HG03457 (cell line): ENCODE measurements around the gene GHR.
"Not testable (repeated sequence)": the region's sequence is repeated elsewhere in the genome, so short reads cannot be mapped to it uniquely, and the experiment has no call there.

Experiments
- ATAC-seq: cut with Tn5 transposase; IDR thresholded peaks from one replicate; pipeline ENCODE4 v1.9.1; 2021; ENCODE audit warnings: moderate number of reproducible peaks; ENCODE audit not compliant: unreplicated experiment

GHR gene

DNA sequence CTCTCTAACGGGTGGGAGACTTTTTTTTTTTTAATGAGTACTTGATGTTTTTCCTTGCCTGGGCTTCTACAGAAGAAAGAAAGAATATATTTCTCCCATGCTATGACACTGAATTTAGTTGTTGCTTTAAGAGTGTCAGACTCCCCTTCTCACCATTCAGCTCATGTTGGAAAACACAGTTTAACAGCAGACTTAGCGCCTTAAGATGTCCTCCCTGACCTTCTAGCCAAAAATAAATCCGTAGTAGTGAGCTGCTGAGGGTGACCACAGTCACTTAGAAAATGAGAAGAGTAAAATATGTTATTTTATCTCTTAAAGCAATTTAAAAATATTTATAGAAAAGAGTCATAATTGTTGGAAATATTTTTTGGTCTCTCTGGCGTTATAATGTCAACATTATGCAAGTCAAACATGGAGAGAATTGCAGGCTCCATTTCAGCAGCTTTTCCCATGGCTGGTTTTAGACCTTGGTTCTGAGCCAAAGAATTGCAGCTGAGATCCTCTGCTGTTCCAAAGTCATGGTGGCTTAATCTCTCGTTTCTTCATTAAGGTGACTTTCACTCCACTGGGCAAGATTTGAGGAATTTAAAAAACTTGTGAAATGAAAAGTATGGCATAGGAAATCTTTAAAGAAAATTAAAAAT, 143.5 kb downstream of the GHR start:
- no peak for ATAC-seq

DNA sequence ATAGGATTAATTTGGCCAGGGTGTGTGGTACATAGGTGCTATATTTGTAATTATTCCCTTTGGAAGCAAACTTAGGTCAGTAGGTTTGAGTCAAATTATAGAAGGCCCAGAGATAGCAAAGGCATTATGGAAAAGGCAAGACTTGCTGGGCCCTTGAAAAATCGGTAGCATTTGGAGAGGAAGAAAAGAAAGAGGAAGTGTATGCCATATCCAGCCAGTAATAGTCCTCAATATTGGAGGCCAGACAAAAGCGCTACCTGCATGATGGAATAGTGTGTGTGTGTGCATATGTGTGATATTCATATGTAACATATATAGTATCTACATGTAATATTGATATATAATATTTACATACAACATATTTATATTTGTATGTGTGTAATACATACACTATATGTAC, 146.1 kb downstream of the GHR start:
- ATAC-seq = no peak

DNA sequence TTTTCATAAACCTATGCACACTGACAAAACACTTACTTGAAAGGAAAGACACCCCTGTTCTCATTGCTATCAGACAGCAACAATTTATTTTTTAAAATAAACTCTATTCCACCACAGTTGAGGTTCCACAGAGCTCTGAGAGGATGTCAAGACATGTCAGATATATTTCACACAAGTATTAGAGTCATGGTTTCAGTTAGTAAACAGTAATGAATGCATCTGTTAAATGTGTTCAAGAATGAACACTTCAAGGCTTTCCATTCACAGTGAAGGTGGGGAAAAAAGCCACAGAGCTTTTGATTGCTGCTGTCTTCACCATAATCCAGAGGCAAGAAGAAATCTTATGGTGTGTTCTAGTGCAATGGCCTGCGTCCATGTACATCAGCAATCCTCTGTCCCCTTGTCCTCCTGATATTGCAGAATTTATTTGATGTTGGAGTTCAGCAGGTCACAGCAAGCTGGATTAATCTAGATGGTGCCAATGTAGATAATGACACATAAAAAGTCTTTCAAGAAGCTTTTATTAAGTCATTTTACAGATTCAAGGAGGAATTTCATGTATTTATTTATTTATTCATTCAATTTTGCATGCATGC, 146.8 kb downstream of the GHR start:
- ATAC-seq = no peak

- no peak for ATAC-seq
These were observed 148.0 kb downstream of the GHR start for GRCh38 chr5:42570966-42571960.

DNA sequence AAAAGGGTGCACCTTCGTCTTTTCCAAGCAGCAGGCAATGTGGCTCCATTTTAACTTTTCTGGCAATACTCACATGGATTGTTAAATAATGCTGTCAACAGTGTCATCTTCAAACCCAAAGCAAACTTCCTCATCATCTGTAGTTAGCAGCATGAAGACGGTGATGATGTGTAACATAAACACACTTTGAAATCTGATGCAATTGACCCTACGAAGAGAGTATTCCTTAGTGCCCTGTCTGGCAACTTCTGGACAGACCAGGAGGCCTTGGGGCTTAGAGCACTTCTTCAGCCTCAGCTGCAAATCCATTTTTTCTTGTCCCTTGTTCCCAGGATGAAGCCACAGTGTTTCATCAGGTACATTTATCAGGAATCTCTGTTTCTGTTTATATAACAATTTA, 149.1 kb downstream of the GHR start:
- no peak for ATAC-seq

DNA sequence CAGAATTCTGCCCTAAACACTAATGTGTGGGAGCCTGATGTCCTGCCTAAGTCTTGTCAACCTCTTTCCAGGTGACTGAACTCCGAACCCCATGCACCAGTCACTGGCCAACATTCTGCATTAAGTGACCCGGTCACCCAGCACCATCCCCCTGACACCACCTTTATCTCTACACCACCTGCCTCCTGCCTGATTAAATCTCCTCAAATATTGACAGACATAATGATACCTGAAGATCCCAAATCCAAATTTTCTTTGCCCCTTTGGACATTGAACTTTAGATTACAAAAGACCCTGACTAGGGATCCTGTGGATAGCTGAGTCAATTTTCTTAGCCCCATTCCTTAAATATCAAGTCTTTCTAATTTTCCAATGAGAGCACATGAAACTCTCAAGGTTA, 150.1 kb downstream of the GHR start:
- ATAC-seq = no peak

DNA sequence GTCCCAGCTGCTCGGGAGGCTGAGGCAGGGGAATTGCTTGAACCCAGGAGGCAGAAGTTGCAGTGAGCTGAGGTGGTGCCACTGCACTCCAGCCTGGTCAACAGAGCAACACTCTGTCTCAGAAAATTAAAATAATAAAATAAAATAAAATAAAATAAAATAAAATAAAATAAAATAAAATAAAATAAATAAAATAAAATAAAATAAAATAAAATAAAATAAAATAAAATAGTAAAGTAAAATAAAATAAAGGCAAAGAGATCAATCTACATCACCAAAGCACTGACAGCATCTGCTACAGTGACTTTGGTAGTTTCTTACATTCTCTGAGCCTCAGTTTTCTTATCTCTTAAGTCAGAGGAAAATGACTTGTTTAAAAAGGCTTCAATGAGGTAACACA, 152.7 kb downstream of the GHR start:
- ATAC-seq = not testable (repeated sequence)

GRCh38 chr5:42578901-42579300, 155.7 kb downstream of the GHR start:
- ATAC-seq = not testable (repeated sequence)

DNA sequence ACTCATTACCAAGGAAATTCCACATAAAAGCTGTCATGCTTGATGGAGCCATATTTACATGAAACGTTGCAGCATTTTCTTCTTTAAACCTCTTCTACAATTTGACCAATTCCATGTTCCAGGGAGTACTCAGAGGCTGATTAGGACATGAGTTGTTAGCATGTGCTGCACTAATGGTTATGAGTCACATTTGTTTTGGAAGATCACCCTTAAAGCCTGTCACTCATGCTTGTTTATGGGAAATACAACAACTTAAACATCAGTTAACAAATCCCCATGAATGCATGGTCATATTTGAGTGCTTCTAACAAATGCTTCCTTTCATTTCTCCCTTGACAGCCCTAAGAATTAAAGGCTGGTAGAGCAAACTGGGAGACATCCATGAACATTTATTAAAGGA, 156.1 kb downstream of the GHR start:
- no peak for ATAC-seq

DNA sequence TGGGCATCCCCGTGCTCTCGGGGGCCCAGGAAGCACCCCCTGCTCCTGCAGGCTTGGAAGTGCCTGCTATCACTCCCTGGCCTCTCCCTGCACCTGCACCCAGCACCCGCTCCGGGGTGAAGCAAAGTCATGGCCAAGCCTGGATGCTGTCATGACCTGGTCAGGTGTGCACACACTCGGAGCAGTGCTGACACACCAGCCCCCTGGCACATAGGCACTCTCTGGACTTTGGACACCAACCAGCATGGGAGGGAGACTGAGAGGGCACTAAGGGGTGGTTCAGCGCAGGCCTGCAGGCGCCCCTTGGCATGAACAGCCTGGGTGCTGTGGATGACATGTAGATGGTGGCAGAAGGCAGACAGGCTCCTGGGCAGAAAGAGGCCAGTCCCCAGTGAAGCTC, 158.6 kb downstream of the GHR start:
- ATAC-seq = no peak

DNA sequence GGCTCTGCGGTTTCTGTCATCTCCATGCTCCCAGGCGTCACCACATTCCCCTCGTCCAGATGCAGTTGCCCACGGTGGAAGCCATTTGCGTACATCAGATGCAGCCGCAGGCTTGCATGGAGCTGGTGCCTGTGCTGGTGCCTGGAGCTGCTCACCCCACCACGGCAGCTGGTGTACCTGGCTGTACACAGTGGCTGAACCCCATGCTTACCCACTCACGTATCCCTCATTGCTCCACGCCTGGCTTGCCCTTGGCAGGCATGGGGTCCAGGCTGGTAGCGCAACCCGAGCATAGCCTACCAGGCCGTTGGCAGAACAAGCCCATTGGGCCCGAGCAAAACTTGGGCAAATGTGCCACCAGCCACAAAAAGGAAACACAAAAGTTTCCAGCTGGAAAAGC, 159.5 kb downstream of the GHR start:
- no peak for ATAC-seq

- ATAC-seq = no peak
These were observed 160.1 kb downstream of the GHR start for GRCh38 chr5:42583322-42583721.

GRCh38 chr5:42586625-42587024, 163.4 kb downstream of the GHR start:
- ATAC-seq = no peak

DNA sequence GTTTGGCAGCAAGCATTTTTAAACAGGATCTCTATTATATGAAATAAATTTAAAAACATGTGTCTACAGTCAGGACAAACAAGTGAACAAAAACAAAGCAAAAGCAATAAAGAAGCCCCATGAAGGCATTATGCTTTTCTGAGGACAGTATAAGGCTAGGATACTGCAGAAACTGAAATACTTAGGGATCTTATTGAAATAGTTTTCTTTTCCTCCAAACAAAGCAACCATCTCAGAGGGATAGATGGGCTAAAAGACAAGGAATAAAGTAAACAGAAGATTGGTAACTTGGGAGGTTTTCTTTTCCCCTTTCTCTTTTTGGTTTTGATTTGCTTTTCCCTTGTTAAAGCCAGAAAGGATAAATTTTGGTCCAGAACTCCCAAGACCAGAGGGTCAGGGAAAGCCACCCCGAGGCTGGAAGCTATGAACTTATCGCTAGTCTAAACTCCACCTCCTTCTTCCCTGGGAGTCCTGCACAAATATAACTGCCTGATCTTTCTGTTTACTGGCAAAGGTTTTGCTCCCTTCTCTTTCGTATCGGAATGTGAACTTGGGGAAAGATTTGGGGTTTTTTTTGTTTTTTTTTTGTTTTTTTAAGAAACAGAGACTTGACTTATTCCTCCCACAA, 164.0 kb downstream of the GHR start:
- ATAC-seq = no peak

GRCh38 chr5:42590566-42590965, 167.3 kb downstream of the GHR start:
- ATAC-seq = no peak

GRCh38 chr5:42591015-42591414, 167.8 kb downstream of the GHR start:
- ATAC-seq = no peak

DNA sequence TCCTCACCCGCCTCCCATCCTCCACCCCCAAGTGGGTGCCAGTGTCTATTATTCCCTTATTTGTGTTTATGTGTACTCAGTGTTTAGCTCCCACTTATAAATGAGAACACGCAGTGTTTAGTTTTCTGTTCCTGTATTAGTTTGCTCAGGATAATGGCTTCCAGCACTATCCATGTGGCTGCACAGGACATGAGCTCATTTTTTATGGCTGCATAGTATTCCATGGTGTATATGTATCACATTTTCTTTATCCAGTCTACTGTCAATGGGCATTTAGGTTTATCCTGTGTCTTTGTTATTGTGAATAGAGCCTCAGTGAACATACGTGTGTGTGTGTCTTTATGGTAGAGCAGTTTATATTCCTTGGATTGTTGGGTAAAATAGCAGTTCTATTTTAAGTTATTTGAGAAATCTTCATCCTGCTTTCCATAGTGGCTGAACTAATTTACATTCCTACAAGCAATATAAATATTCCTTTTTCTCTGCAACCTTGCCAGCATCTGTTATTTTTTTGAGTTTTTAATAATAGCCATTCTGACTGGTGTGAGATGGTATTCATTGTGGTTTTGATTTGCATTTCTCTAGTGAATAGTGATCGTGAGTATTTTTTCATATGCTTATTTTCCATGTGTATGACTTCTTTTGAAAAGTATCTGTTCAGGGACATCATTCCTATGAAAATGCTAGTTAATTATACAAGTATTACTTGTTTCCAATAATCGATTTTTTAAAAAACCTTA, 169.3 kb downstream of the GHR start:
- no peak for ATAC-seq

- no peak for ATAC-seq
These were observed 170.4 kb downstream of the GHR start for GRCh38 chr5:42593591-42593990.

- ATAC-seq = no peak
These were observed 172.4 kb downstream of the GHR start for GRCh38 chr5:42595597-42595996.

DNA sequence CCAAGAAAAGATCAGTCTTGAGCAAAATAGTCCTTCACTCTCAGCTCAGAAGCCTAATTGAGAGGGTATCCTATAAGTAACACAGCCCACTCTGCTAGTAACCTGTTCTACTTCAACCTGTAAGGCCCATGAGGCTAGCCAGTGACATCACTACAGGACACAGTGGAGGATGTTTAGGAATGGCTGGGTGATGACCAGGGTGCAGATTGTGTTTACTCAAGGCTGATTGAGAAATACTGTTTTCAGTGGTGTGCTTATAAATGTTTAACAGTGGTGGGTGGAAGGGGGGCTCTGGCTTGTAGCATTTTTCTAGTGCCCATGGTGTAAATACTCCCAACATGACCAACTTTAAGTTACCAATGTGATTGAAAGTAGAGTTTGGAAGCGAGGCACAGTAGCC, 173.6 kb downstream of the GHR start:
- ATAC-seq = no peak
